Epithelial cell of esophagus (primary cell): Measurements from ENCODE around the gene RPL3.

Source experiments
- DNase-seq: peaks from one replicate; pipeline ENCODE4 v3.0.0; 2010; ENCODE audit warnings: low read depth
- H3K4me3 ChIP-seq: 2 replicates; pipeline ENCODE4 v1.5.1; 2011; ENCODE audit warnings: mild to moderate bottlenecking, low read length, control low read depth
- CTCF ChIP-seq: IDR thresholded peaks from 2 replicates; pipeline ENCODE4 v1.5.1; 2011; ENCODE audit warnings: low read depth, mild to moderate bottlenecking, low read length, control low read depth, inconsistent platforms; ENCODE audit not compliant: insufficient read depth; ENCODE audit errors: missing control alignments

The RPL3 gene

GRCh38 chr22:39316440-39317083 lies 2.9 kb downstream of the RPL3 start:
- peak overlapping the region; percentile 99 for H3K4me3 ChIP-seq
- peak; percentile 91 for TF ChIP-seq CTCF
- peak; percentile 93 for DNase-seq

DNA sequence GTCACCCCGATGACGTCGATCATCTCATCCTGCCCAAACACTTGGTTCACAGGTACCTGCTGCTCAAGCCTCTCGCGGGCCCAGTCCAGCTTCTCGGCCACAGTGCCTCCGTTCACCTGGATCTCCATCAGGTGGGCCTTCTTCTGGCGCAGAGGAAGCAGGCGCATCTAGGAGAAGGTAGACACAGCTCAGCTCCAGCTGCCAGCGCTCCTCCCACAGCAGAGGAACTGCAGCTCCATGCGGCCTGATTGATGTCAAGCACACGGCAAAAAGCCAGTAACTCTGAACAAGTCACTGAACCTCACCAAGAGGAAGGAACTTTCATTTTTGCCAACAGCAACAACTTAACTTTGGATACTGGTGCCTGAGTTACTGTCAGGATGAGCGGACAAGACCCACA lies 4.0 kb downstream of the RPL3 start:
- no peak for DNase-seq
- peak overlapping the region; percentile 26 for H3K4me3 ChIP-seq

DNA sequence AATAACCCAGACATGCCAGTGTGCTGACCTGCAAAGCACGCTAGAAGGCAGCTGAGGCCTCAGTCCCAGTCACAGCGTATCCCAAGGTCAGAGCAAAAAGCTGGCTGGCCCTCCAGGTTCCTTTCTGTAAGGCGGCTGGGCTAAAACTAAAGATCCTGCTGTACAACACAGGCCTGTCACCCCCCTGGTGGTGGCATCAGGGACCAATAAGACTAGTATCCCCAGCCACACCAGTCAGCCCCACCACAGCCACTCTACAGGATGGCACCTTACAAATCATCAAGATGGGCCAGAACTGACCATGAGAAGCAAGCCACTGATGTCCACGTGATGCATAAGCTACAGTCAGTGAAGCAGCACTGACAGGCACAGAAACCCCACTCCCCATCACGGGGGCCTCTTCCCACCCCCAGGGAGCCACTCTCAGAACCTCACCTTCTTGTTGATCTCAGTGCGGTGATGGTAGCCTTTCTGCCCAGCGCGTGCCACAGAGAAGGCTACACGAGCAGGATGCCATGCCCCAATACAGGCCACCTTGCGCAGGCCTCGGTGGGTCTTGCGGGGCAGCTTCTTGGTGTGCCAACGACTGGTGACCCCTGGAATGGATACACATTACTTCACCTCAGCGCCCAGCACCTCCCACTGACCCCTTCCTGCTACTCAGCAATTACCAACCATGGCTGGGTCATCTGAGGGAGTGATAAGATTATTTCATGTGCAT lies 5.0 kb downstream of the RPL3 start:
- no peak for DNase-seq
- peak; percentile 28 for TF ChIP-seq CTCF
- no peak overlapping the region for H3K4me3 ChIP-seq

More for the DNA sequence above, 4.0 kb downstream of the RPL3 start:
- TF ChIP-seq CTCF = no peak

GRCh38 chr22:39313258-39314001 lies 6.0 kb downstream of the RPL3 start:
- DNase-seq = no peak
- no peak overlapping the region for H3K4me3 ChIP-seq
- no peak for TF ChIP-seq CTCF

DNA sequence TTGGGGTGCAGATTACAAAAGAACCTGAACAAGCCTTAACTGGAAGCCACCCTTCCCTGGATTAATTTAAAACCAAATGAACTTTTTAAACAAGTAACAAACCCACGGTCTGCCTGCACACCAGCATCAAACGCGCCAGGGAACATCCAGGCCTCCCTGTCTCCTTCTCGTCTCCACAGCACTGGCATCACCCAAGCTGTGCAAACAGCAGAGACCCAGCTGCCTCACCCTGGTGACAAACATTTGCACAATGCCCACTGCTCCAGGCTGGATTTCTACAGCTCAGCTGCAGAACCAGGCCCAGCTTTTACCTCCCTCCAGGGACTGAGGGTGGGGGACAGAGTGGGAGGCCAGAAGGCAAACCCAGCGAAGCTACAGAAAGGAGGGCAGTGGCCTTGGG lies 7.0 kb downstream of the RPL3 start:
- TF ChIP-seq CTCF = no peak
- no peak for DNase-seq
- no peak overlapping the region for H3K4me3 ChIP-seq

- DNase-seq = peak; percentile 37
- no peak for TF ChIP-seq CTCF
These were observed 7.6 kb downstream of the RPL3 start for GRCh38 chr22:39311592-39312400.

More at GRCh38 chr22:39311592-39312400, 7.6 kb downstream of the RPL3 start:
- H3K4me3 ChIP-seq = no peak overlapping the region
